GM10266 (cell line): Measurements from ENCODE around the gene ETFB.
A peak's percentile ranks its signal among the peaks of the same experiment; 100 is the strongest.

ENCODE experiments used
- DNase-seq: peaks from one replicate; pipeline ENCODE4 v3.0.0; 2012; ENCODE audit errors: extremely low spot score
- TF ChIP-seq, protein P1 (sequence below): IDR thresholded peaks from 2 replicates; pipeline ENCODE4 v1.5.1; 2012; ENCODE audit warnings: mild to moderate bottlenecking, low read depth; ENCODE audit not compliant: control insufficient read depth, insufficient read depth; ENCODE audit errors: missing control alignments

The ETFB gene

DNA sequence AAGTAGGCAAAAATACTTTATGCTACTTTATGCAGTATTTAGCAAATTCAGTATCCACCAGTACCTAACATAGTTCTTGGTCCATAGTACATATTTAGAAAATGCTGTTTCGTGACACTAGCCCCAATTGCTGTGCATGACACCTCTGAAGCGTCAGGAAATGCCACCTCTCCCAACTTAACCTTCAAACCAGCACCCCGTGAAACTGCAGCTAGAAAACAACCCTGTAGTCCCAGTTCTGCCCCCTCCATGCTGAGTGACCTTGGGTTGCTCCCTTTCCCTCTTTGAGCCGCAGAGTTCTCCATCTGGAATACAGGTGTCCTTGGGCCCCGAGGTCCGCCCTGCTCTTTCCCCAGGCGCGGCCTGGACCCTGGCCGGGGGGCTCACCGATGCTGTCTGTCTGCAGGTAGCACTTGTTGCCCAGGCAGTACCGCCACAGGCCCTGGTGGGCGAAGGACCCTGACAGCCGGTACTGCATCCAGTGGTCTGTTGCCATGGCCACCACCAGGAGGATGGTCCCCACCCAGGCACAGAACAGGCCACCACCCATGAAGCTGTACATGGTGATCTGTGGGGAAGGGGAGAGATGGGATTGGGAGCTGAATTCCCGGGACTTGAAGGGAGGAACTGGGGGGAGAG lies 20.8 kb upstream of the ETFB start:
- no peak for DNase-seq
- TF ChIP-seq, protein P1, sequence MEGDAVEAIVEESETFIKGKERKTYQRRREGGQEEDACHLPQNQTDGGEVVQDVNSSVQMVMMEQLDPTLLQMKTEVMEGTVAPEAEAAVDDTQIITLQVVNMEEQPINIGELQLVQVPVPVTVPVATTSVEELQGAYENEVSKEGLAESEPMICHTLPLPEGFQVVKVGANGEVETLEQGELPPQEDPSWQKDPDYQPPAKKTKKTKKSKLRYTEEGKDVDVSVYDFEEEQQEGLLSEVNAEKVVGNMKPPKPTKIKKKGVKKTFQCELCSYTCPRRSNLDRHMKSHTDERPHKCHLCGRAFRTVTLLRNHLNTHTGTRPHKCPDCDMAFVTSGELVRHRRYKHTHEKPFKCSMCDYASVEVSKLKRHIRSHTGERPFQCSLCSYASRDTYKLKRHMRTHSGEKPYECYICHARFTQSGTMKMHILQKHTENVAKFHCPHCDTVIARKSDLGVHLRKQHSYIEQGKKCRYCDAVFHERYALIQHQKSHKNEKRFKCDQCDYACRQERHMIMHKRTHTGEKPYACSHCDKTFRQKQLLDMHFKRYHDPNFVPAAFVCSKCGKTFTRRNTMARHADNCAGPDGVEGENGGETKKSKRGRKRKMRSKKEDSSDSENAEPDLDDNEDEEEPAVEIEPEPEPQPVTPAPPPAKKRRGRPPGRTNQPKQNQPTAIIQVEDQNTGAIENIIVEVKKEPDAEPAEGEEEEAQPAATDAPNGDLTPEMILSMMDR, result no peak

DNA sequence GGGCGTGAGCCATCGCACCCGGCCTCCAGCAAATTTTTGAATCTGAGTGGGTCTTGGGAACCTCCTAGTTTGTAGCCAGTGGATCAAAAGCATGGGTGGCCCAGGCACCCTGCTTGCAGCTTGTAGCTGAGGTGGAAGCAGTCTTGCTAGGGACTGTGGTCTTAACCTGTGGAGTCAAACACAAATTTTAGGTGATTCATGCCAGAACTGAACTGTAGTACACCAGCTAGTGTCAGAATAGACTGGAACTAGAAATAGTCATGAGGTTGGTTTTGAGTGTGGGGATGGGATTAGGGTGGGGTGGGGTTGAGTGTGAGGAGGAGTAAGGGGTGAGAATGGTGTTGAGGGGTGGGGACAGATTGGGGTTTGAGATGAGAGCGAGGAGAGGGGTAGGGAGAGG lies 15.8 kb upstream of the ETFB start:
- TF ChIP-seq, protein P1, result no peak
- no peak for DNase-seq

DNA sequence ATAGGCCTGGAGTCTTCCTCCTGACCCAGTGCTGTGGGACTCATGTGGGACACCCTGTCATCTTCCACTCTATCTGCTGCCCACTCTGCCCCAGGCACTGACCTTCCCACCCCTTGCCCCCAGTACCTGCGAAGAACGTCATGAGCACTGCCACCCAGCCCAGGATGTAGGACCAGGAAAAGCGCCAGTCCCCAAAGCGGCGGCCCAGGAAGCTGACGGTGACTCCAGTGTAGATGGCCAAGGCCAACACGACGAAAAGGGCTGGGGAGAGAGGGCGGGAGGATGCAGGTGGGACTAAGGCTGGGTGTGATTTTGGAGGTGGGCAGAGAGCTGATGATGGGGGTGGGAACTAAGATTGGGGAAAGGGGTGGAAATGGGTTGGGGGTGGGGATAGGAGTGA lies 14.2 kb upstream of the ETFB start:
- TF ChIP-seq, protein P1, result no peak
- DNase-seq, result no peak

GRCh38 chr19:51377422-51377821 lies 11.2 kb upstream of the ETFB start:
- no peak for DNase-seq
- TF ChIP-seq, protein P1, result no peak

DNA sequence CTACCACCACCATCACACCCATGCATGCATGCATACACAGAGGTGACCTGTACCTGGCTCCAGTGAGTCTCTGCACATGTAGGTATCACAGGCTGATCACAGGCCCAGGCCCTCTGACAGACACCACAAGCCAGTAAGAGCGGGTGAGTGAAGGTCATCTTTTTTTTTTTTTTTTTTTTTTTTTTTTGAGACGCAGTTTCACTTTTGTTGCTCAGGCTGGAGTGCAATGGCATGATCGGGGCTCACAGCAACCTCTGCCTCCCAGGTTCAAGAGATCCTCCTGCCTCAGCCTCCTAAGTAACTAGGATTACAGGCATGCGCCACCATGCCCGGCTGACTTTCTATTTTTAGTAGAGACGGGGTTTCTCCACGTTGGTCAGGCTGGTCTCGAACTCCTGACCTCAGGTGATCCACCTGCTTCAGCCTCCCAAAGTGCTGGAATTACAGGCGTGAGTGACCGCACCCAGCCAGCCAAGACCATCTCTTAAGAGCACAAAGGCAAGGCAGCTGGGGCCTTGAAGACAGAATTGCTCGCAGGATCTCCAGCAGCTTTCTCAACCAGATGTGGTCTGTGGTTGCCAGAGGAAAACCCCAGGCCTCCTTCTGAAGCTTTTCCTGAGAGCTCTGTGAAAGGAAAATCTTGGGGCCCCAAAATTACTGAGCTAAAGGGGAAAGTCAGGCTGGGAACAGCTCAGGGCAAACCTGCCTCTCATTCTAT lies 9.5 kb upstream of the ETFB start:
- no peak for DNase-seq
- TF ChIP-seq, protein P1, result no peak

GRCh38 chr19:51372649-51373504 lies 6.7 kb upstream of the ETFB start, which contains the start of gene NKG7:
Gene NKG7, minus strand, starts transcription at chr19:51372654. Its CDS starts 119 bp downstream, at chr19:51372535.
- peak; percentile 79 for DNase-seq
- TF ChIP-seq, protein P1, result no peak
